H9 (cell line): ENCODE data around the gene HHATL. TPM values are rescaled to one million over a fixed set of nuclear protein-coding genes. Genes with fewer than 3 reads are reported as not detected.

Experiments used
- DNase-seq: peaks from one replicate; pipeline ENCODE4 v3.0.0-alpha.2; 2017
- H2AFZ ChIP-seq: one replicate; pipeline ENCODE4 v1.6.1; 2013; ENCODE audit warnings: mild to moderate bottlenecking, low read length, control low read depth, moderate library complexity
- H2AK5ac ChIP-seq: 2 replicates; pipeline ENCODE4 v1.6.1; 2013; ENCODE audit warnings: low read length, control low read depth, mixed read lengths; ENCODE audit not compliant: insufficient read length
- H2BK120ac ChIP-seq: one replicate; pipeline ENCODE4 v1.6.1; 2013; ENCODE audit warnings: low read depth, mild to moderate bottlenecking, low read length, control low read depth, inconsistent platforms; ENCODE audit not compliant: poor library complexity, severe bottlenecking
- H2BK12ac ChIP-seq: 2 replicates; pipeline ENCODE4 v1.6.1; 2013; ENCODE audit warnings: low read length, control low read depth, mixed read lengths, low read depth; ENCODE audit not compliant: insufficient read length
- H2BK15ac ChIP-seq: 2 replicates; pipeline ENCODE4 v1.6.1; 2013; ENCODE audit warnings: low read depth, low read length, control low read depth
- H2BK20ac ChIP-seq: one replicate; pipeline ENCODE4 v1.6.1; 2013; ENCODE audit warnings: low read depth, mild to moderate bottlenecking, low read length, control low read depth, inconsistent platforms; ENCODE audit not compliant: poor library complexity, severe bottlenecking
- H2BK5ac ChIP-seq: 2 replicates; pipeline ENCODE4 v1.6.1; 2013; ENCODE audit warnings: low read length, control low read depth, mixed read lengths; ENCODE audit not compliant: insufficient read length
- H3K14ac ChIP-seq: 2 replicates; pipeline ENCODE4 v1.6.1; 2013; ENCODE audit warnings: low read length, control low read depth; ENCODE audit not compliant: insufficient read depth
- H3K18ac ChIP-seq: 2 replicates; pipeline ENCODE4 v1.6.1; 2013; ENCODE audit warnings: low read depth, mild to moderate bottlenecking, mixed read lengths, low read length, control low read depth; ENCODE audit not compliant: insufficient read length
- H3K23ac ChIP-seq: 2 replicates; pipeline ENCODE4 v1.6.1; 2013; ENCODE audit warnings: low read length, control low read depth, mixed read lengths, low read depth; ENCODE audit not compliant: insufficient read length
- H3K23me2 ChIP-seq: 2 replicates; pipeline ENCODE4 v1.6.1; 2013; ENCODE audit warnings: low read depth, mild to moderate bottlenecking, mixed read lengths, low read length, control low read depth; ENCODE audit not compliant: insufficient read length, poor library complexity, severe bottlenecking
- H3K27ac ChIP-seq: 2 replicates; pipeline ENCODE4 v1.5.1; 2013; ENCODE audit warnings: low read length, control low read depth, mixed read lengths, low read depth; ENCODE audit not compliant: insufficient read length
- H3K27me3 ChIP-seq: 2 replicates; pipeline ENCODE4 v1.6.1; 2013; ENCODE audit warnings: low read length, control low read depth, inconsistent platforms; ENCODE audit not compliant: insufficient read depth
- H3K4ac ChIP-seq: 2 replicates; pipeline ENCODE4 v1.6.1; 2013; ENCODE audit warnings: low read depth, mild to moderate bottlenecking, control low read depth, inconsistent platforms, low read length, moderate library complexity
- H3K4me1 ChIP-seq: 2 replicates; pipeline ENCODE4 v1.6.1; 2013; ENCODE audit warnings: low read length, control low read depth, inconsistent platforms; ENCODE audit not compliant: insufficient read depth
- H3K4me2 ChIP-seq: 2 replicates; pipeline ENCODE4 v1.6.1; 2013; ENCODE audit warnings: low read length, control low read depth, mixed read lengths; ENCODE audit not compliant: insufficient read length, insufficient read depth
- H3K56ac ChIP-seq: 2 replicates; pipeline ENCODE4 v1.6.1; 2013; ENCODE audit warnings: low read depth, mild to moderate bottlenecking, mixed read lengths, low read length, control low read depth; ENCODE audit not compliant: insufficient read length
- H3K79me1 ChIP-seq: 2 replicates; pipeline ENCODE4 v1.6.1; 2013; ENCODE audit warnings: low read depth, mild to moderate bottlenecking, moderate library complexity, low read length, control low read depth, inconsistent platforms; ENCODE audit not compliant: insufficient read depth, poor library complexity, severe bottlenecking
- H3K79me2 ChIP-seq: 2 replicates; pipeline ENCODE4 v1.6.1; 2013; ENCODE audit warnings: low read length, control low read depth, inconsistent platforms; ENCODE audit not compliant: insufficient read depth
- H3K9ac ChIP-seq: 2 replicates; pipeline ENCODE4 v1.6.1; 2013; ENCODE audit warnings: low read length, control low read depth, mixed read lengths; ENCODE audit not compliant: insufficient read length; ENCODE audit errors: extremely low read depth
- H3K9me3 ChIP-seq: one replicate; pipeline ENCODE4 v1.6.1; 2013; ENCODE audit warnings: low read depth, low read length, inconsistent platforms; ENCODE audit not compliant: control insufficient read depth
- H3T11ph ChIP-seq: one replicate; pipeline ENCODE4 v1.6.1; 2013; ENCODE audit warnings: mild to moderate bottlenecking, low read length, control low read depth, inconsistent platforms
- H4K20me1 ChIP-seq: one replicate; pipeline ENCODE4 v1.6.1; 2013; ENCODE audit not compliant: control insufficient read depth, insufficient read length, insufficient read depth
- H4K5ac ChIP-seq: 2 replicates; pipeline ENCODE4 v1.6.1; 2013; ENCODE audit warnings: low read depth, mild to moderate bottlenecking, mixed read lengths, low read length, control low read depth; ENCODE audit not compliant: insufficient read length
- H4K8ac ChIP-seq: replicated peaks from 2 replicates; pipeline ENCODE4 v1.6.1; 2013; ENCODE audit warnings: low read length, control low read depth, mixed read lengths, low read depth; ENCODE audit not compliant: insufficient read length
- H4K91ac ChIP-seq: 2 replicates; pipeline ENCODE4 v1.6.1; 2013; ENCODE audit warnings: low read depth, mild to moderate bottlenecking, moderate library complexity, mixed read lengths, low read length, control low read depth; ENCODE audit not compliant: insufficient read length
- H3K27ac Mint-ChIP-seq, 3 experiments: 2 replicates in 2 of 3; 3 replicates in 1 of 3; pipeline ENCODE4 v1.8.0; 2020 to 2021; ENCODE audit warnings: mixed read lengths in 3 of 3, mild to moderate bottlenecking in 1 of 3, moderate library complexity in 1 of 3
- H3K27me3 Mint-ChIP-seq: 2 replicates; pipeline ENCODE4 v1.8.0; 2021; ENCODE audit warnings: low read depth, mild to moderate bottlenecking, moderate library complexity, mixed read lengths
- H3K36me3 Mint-ChIP-seq, 3 experiments: 2 replicates in 2 of 3; 3 replicates in 1 of 3; pipeline ENCODE4 v1.8.0; 2020 to 2021; ENCODE audit warnings: low read depth in 3 of 3, mixed read lengths in 3 of 3; ENCODE audit not compliant: insufficient read depth in 1 of 3
- H3K4me1 Mint-ChIP-seq, 2 experiments: 2 replicates each; pipeline ENCODE4 v1.8.0; 2020; ENCODE audit warnings: mixed read lengths in 2 of 2
- H3K4me3 Mint-ChIP-seq, 2 experiments: 2 replicates in 1 of 2; 3 replicates in 1 of 2; pipeline ENCODE4 v1.8.0; 2020 to 2021; ENCODE audit warnings: mild to moderate bottlenecking in 2 of 2, mixed read lengths in 2 of 2, moderate library complexity in 1 of 2
- H3K9me3 Mint-ChIP-seq, 2 experiments: 2 replicates in 1 of 2; 3 replicates in 1 of 2; pipeline ENCODE4 v1.8.0; 2020; ENCODE audit warnings: mild to moderate bottlenecking in 2 of 2, mixed read lengths in 2 of 2, moderate library complexity in 1 of 2
- WGBS: extraction: QIAGEN DNeasy Blood & Tissue Kit; methylation state at CpG from one replicate; pipeline ENCODE4 v1.1.7; 2013; ENCODE audit warnings: missing lambda C conversion rate, low lambda C conversion rate, mixed read lengths; ENCODE audit not compliant: insufficient read length; ENCODE audit errors: extremely low coverage; 5-methylcytosine and 5-hydroxymethylcytosine counted together
- total RNA-seq: library from RNA; stranded (reverse); gene quantifications from 2 replicates; pipeline ENCODE4 v1.2.1, GENCODE V29; 2021
- TF ChIP-seq, protein P1 (sequence below): fragments of 200-600 bp; sonication (generic); conservative IDR thresholded peaks from 3 replicates; pipeline ENCODE4 v1.8.0; 2021; ENCODE audit warnings: antibody characterized with exemption, mild to moderate bottlenecking

HHATL gene
- total RNA-seq, 1 experiment from 2014 or later: 0.46 TPM

DNA sequence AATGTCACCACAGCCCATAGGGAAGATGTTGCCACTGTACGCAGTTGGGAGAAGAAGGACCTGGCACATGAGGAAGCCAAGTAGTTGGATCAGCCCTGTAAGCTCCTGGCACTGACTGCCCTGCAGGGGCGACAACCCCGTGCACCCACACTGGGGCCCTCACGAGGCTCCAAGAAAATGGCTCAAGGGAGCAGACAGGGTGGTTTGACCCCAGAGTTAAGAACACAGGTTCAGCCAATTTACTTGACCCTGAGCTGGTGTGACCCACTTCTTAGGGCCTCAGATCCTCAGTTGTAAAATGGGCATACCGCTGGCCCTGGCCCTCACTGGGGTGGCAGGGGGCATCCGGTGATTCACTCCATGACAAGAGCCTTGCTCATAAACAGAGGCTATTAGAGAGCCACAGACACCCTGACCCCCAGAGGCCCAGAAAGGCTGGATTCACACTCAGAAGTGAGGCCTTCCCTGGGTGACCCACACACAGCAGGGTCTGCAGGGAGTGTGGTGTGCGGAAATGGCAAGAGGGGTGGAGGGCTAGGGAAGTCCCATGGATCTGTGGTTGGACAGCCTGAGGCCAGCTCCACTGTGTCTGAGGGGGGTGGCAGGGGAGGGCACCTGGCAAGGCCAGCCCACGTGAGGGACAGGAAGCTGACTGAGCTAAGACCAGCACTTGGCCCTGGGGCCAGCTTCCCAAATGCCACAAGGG, 1.7 kb upstream of the HHATL start:
- H3K27me3 ChIP-seq: no peaks in the 10 kb centered on the region; the same call in 1 of the 2 replicates
- no peak overlapping the region for H2BK20ac ChIP-seq
- H3K79me1 ChIP-seq: no peaks in the 10 kb centered on the region
- H3K9me3 Mint-ChIP-seq: no peaks in the 10 kb centered on the region
- H3K56ac ChIP-seq: no peak overlapping the region
- H2BK120ac ChIP-seq: no peak overlapping the region
- H2BK5ac ChIP-seq: no peak overlapping the region
- no peak overlapping the region for H3K4ac ChIP-seq
- DNase-seq: no peak
- no peak overlapping the region for H4K5ac ChIP-seq
- H3K4me1 ChIP-seq: no peaks in the 10 kb centered on the region
- no peak overlapping the region for H3K27ac ChIP-seq
- TF ChIP-seq, protein P1, sequence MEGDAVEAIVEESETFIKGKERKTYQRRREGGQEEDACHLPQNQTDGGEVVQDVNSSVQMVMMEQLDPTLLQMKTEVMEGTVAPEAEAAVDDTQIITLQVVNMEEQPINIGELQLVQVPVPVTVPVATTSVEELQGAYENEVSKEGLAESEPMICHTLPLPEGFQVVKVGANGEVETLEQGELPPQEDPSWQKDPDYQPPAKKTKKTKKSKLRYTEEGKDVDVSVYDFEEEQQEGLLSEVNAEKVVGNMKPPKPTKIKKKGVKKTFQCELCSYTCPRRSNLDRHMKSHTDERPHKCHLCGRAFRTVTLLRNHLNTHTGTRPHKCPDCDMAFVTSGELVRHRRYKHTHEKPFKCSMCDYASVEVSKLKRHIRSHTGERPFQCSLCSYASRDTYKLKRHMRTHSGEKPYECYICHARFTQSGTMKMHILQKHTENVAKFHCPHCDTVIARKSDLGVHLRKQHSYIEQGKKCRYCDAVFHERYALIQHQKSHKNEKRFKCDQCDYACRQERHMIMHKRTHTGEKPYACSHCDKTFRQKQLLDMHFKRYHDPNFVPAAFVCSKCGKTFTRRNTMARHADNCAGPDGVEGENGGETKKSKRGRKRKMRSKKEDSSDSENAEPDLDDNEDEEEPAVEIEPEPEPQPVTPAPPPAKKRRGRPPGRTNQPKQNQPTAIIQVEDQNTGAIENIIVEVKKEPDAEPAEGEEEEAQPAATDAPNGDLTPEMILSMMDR: no peak
- peak overlapping the region in 1 of 3 experiments; percentile 62; a peak in 2 of 7 replicates for H3K27ac Mint-ChIP-seq
- H4K8ac ChIP-seq: no peak overlapping the region
- H2BK12ac ChIP-seq: no peak overlapping the region
- H3K36me3 Mint-ChIP-seq: no peaks in the 10 kb centered on the region; a peak in 1 of 7 replicates
- H3K23me2 ChIP-seq: no peaks in the 10 kb centered on the region
- H3K9me3 ChIP-seq: no peaks in the 10 kb centered on the region
- H4K20me1 ChIP-seq: no peaks in the 10 kb centered on the region
- H3K14ac ChIP-seq: no peak overlapping the region
- no peak overlapping the region for H4K91ac ChIP-seq
- H3K4me1 Mint-ChIP-seq: peaks cover 11 to 22% of the 10 kb centered on the region in 2 experiments
- H3K23ac ChIP-seq: no peak overlapping the region
- WGBS: no CpG with 5 or more reads among the region's 8 CpGs
- no peak overlapping the region for H3T11ph ChIP-seq
- no peak overlapping the region for H3K18ac ChIP-seq
- H3K9ac ChIP-seq: no peak overlapping the region
- no peak overlapping the region for H2AFZ ChIP-seq
- no peak overlapping the region for H3K4me3 Mint-ChIP-seq
- no peak overlapping the region for H3K4me2 ChIP-seq
- H3K79me2 ChIP-seq: no peaks in the 10 kb centered on the region
- H2AK5ac ChIP-seq: no peak overlapping the region
- H2BK15ac ChIP-seq: no peak overlapping the region
- H3K27me3 Mint-ChIP-seq: peaks cover 2% of the 10 kb centered on the region; the same call in 1 of the 2 replicates
